ENCODE data around the gene ETS1. TPM values are rescaled to one million over a fixed set of nuclear protein-coding genes. Genes with fewer than 3 reads are reported as not detected.
"Not testable (repeated sequence)": the region's sequence is repeated elsewhere in the genome, so short reads cannot be mapped to it uniquely, and the experiment has no call there.

ETS1 gene
- total RNA-seq, 4 donors from 2014 or later = 39.5 to 74.4 (median 59.7) TPM

GRCh38 chr11:128456566-128457268, 130.6 kb downstream of the ETS1 start:
- peaks cover 19 to 35% (median 29%) of the 10 kb centered on the region in 4 donors for H3K4me1 ChIP-seq
- H3K27me3 ChIP-seq = no peaks in the 10 kb centered on the region
- intact Hi-C loops (cut with DNase I) = loop anchor here (2.0 kb wide), 1 partner anchor 58 kb away; no protein-coding TSS in a partner anchor
- 84% methylated on average over 8 of the region's 8 CpGs for WGBS
- H3K9me3 ChIP-seq = no peaks in the 10 kb centered on the region
- H3K36me3 ChIP-seq = peaks cover under 1 to 49% (median 27%) of the 10 kb centered on the region in 4 donors
- no peak overlapping the region for H3K4me3 ChIP-seq
- DNase-seq (ENCODE audit: extremely low spot score) = peak; percentile 50
- H3K27ac ChIP-seq (replicated peaks in 1 of 4) = peak overlapping the region in 2 of 4 donors; percentile 11 to 20
- TF ChIP-seq POLR2AphosphoS5 (IDR thresholded peaks at IDR 0.05) (peak; percentile 6 to 36), CTCF (IDR thresholded peaks at IDR 0.05) (no peak)

- Histone ChIP-seq H3K27ac (replicated peaks in 1 of 4) (peak overlapping the region in 1 of 4 donors; percentile 20), H3K4me3 (no peak overlapping the region)
- intact Hi-C loops (cut with DNase I) = loop anchor here (2.0 kb wide), 1 partner anchor 57 kb away; no protein-coding TSS in a partner anchor
Observed at GRCh38 chr11:128455766-128456165, 131.6 kb downstream of the ETS1 start.

GRCh38 chr11:128453444-128454336, 133.7 kb downstream of the ETS1 start:
- Histone ChIP-seq H3K9me3 (no peaks in the 10 kb centered on the region), H3K27ac (replicated peaks in 1 of 4) (peak overlapping the region in 2 of 4 donors; percentile 16 to 33), H3K4me3 (no peak overlapping the region), H3K27me3 (no peaks in the 10 kb centered on the region), H3K4me1 (peaks cover 19 to 44% (median 33%) of the 10 kb centered on the region in 4 donors), H3K36me3 (peaks cover 0 to 23% (median 9%) of the 10 kb centered on the region in 4 donors)
- 66% methylated on average over 5 of the region's 5 CpGs for WGBS
- intact Hi-C loops (cut with DNase I) = no loop called here
- no peak for DNase-seq (ENCODE audit: extremely low spot score)
- TF ChIP-seq POLR2AphosphoS5 (IDR thresholded peaks at IDR 0.05) = peak; percentile 62 to 89
- no peak for TF ChIP-seq EP300 (IDR thresholded peaks at IDR 0.05)

More at GRCh38 chr11:128455766-128456165, 131.6 kb downstream of the ETS1 start:
- no peak for DNase-seq (ENCODE audit: extremely low spot score)
- Histone ChIP-seq H3K36me3 (peaks cover 0 to 40% (median 22%) of the 10 kb centered on the region in 4 donors), H3K9me3 (no peaks in the 10 kb centered on the region), H3K4me1 (peaks cover 19 to 44% (median 33%) of the 10 kb centered on the region in 4 donors), H3K27me3 (no peaks in the 10 kb centered on the region)
- 93% methylated on average over 5 of the region's 5 CpGs for WGBS
- TF ChIP-seq POLR2AphosphoS5 (IDR thresholded peaks at IDR 0.05) = peak in 1 of 2 donors; percentile 6
- no peak for TF ChIP-seq CTCF (IDR thresholded peaks at IDR 0.05)

GRCh38 chr11:128451652-128452470, 135.5 kb downstream of the ETS1 start:
- TF ChIP-seq POLR2A (IDR thresholded peaks at IDR 0.05; ENCODE audit: low read depth) = no peak
- TF ChIP-seq POLR2AphosphoS5 (IDR thresholded peaks at IDR 0.05) = peak in 1 of 2 donors; percentile 3
- intact Hi-C loops (cut with DNase I) = no loop called here
- H3K36me3 ChIP-seq = peaks cover 0 to 7% (median under 1%) of the 10 kb centered on the region in 4 donors
- no peak for DNase-seq (ENCODE audit: extremely low spot score)
- WGBS = 70% methylated on average over 26 of the region's 26 CpGs
- peak overlapping the region; percentile 30 to 60 (median 56) for H3K27ac ChIP-seq (replicated peaks in 1 of 4)
- no peaks in the 10 kb centered on the region for H3K9me3 ChIP-seq
- peak overlapping the region; percentile 19 to 42 (median 34) for H3K4me3 ChIP-seq
- no peaks in the 10 kb centered on the region for H3K27me3 ChIP-seq
- H3K4me1 ChIP-seq = peaks cover 19 to 32% (median 29%) of the 10 kb centered on the region in 4 donors

GRCh38 chr11:128450882-128451651, 136.3 kb downstream of the ETS1 start:
- Histone ChIP-seq H3K4me3 (peak overlapping the region; percentile 19 to 42 (median 34)), H3K27ac (replicated peaks in 1 of 4) (peak overlapping the region; percentile 30 to 60 (median 56)), H3K27me3 (no peaks in the 10 kb centered on the region), H3K4me1 (peaks cover 19 to 32% (median 26%) of the 10 kb centered on the region in 4 donors), H3K9me3 (no peaks in the 10 kb centered on the region), H3K36me3 (no peaks in the 10 kb centered on the region)
- intact Hi-C loops (cut with DNase I) = no loop called here
- no peak for DNase-seq (ENCODE audit: extremely low spot score)
- TF ChIP-seq POLR2A (IDR thresholded peaks at IDR 0.05; ENCODE audit: low read depth) (no peak), POLR2AphosphoS5 (IDR thresholded peaks at IDR 0.05) (no peak), CTCF (IDR thresholded peaks at IDR 0.05) (no peak), EP300 (IDR thresholded peaks at IDR 0.05) (no peak)
- 90% methylated on average over 17 of the region's 21 CpGs for WGBS

GRCh38 chr11:128450425-128450824, 136.9 kb downstream of the ETS1 start:
- H3K4me3 ChIP-seq; H3K9me3 ChIP-seq; intact Hi-C loops (cut with DNase I); H3K27ac ChIP-seq (replicated peaks in 1 of 4); H3K27me3 ChIP-seq; H3K36me3 ChIP-seq; DNase-seq (ENCODE audit: extremely low spot score): not testable (repeated sequence)
- H3K4me1 ChIP-seq = peaks cover 19 to 32% (median 26%) of the 10 kb centered on the region in 4 donors
- WGBS = 83% methylated on average over 4 of the region's 4 CpGs
